Measurements from ENCODE around the gene EFCAB14. TPM values are rescaled to one million over a fixed set of nuclear protein-coding genes. Genes with fewer than 3 reads are reported as not detected.

EFCAB14 gene
- total RNA-seq, 1 donor from 2014 or later = 44.7 TPM

DNA sequence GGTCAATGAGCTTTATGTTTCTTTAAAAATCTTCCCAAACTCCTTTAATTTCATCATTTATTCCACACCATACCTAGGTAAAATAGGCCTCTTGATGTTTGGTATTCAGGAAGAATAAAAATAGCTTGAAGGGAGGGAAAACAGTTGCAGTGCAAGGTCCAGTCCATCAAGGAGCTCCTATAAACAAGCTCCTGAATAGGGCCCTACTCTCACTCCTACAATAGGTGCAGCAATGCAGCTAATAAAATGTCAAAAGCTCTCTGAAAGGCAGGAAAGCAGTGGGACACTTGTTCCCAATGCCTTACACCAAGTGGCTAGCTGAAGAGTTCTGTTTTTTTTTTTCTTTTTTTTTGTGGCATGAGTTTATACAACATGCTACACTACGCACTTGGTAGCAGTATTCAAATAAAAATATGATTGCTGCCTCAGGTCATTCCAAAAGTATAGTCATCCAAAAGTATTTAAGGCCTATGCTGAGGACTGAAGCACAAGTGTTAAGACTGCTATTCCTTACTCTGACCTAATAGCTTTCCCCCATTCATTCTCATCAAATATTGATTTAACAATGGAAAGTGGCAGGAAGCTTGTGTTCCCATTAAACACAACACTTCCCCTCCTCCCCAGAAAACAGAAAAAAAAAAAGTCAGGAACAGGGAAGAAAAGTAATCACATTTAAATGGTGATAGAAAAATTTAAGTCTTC lies 37.4 kb downstream of the EFCAB14 start:
- Mint-ChIP-seq H3K4me1 (no peaks in the 10 kb centered on the region), H3K9me3 (no peaks in the 10 kb centered on the region), H3K4me3 (no peak overlapping the region), H3K36me3 (peaks cover 11% of the 10 kb centered on the region), H3K27me3 (ENCODE audit: insufficient read depth, low read depth) (no peaks in the 10 kb centered on the region), H3K27ac (no peak overlapping the region)
- H3K4me3 ChIP-seq = no peak overlapping the region
- H3K36me3 ChIP-seq = peaks cover 29% of the 10 kb centered on the region
- H3K27ac ChIP-seq = no peak overlapping the region
- H3K4me1 ChIP-seq = peaks cover 9% of the 10 kb centered on the region
- H3K9ac ChIP-seq = no peak overlapping the region
- DNase-seq (ENCODE audit: low spot score) = peak; percentile 10
- no peaks in the 10 kb centered on the region for H3K27me3 ChIP-seq
- H3K9me3 ChIP-seq (ENCODE audit: low read depth) = no peaks in the 10 kb centered on the region
- no peak overlapping the region for H2AFZ ChIP-seq (replicated peaks)
- peak overlapping the region; percentile 30 for H3K4me2 ChIP-seq
- peaks cover 4% of the 10 kb centered on the region for H4K20me1 ChIP-seq (ENCODE audit: low read depth)
- no peaks in the 10 kb centered on the region for H3K79me2 ChIP-seq (ENCODE audit: low read depth)
- TF ChIP-seq EZH2phosphoT487 (IDR thresholded peaks at IDR 0.05) (no peak), EZH2 (IDR thresholded peaks at IDR 0.05) (no peak)
- TF ChIP-seq, protein P1, sequence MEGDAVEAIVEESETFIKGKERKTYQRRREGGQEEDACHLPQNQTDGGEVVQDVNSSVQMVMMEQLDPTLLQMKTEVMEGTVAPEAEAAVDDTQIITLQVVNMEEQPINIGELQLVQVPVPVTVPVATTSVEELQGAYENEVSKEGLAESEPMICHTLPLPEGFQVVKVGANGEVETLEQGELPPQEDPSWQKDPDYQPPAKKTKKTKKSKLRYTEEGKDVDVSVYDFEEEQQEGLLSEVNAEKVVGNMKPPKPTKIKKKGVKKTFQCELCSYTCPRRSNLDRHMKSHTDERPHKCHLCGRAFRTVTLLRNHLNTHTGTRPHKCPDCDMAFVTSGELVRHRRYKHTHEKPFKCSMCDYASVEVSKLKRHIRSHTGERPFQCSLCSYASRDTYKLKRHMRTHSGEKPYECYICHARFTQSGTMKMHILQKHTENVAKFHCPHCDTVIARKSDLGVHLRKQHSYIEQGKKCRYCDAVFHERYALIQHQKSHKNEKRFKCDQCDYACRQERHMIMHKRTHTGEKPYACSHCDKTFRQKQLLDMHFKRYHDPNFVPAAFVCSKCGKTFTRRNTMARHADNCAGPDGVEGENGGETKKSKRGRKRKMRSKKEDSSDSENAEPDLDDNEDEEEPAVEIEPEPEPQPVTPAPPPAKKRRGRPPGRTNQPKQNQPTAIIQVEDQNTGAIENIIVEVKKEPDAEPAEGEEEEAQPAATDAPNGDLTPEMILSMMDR (IDR thresholded peaks at IDR 0.05) = no peak
- H3F3A ChIP-seq (ENCODE audit: low read depth) = peaks cover 8% of the 10 kb centered on the region

DNA sequence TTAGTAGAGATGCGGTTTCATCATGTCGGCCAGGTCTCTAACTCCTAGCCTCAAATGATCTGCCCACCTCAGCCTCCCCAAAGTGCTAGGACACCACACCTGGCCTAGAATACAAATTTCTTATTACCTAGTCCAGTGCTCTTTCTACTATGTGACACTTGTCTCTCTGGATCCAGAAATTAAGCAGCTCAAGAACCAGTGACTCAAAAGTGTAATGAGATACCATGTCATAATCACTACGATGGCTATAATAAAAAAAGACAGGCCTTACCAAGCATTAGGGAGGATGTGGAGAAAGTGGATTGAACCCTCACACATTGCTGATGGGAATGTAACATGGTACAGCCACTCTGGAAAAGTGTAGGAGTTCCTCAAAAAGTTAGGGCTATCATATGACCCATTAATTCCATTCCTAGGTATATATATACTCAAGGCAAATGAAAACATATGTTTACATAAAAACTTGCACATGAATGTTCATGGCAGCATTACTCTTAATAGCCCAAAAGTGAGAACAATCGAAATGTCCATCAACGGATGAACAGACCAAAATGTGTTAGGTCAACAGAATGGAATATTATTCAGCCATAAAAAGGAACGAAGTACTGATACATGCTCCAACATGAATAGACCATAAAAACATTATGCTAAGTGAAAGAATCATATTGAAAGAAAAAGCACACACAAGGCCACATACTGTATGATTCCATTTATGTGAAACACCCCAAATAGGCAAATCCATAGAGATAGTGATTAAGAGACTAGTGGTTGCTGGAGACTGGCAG lies 38.9 kb downstream of the EFCAB14 start:
- Histone ChIP-seq H4K20me1 (ENCODE audit: low read depth) (peaks cover 4% of the 10 kb centered on the region), H3K36me3 (peaks cover 24% of the 10 kb centered on the region), H3K9ac (no peak overlapping the region), H3K27me3 (no peaks in the 10 kb centered on the region), H3K79me2 (ENCODE audit: low read depth) (no peaks in the 10 kb centered on the region), H3K4me3 (no peak overlapping the region), H3K4me2 (no peak overlapping the region), H3F3A (ENCODE audit: low read depth) (peaks cover 8% of the 10 kb centered on the region), H2AFZ (replicated peaks) (no peak overlapping the region), H3K9me3 (ENCODE audit: low read depth) (no peaks in the 10 kb centered on the region), H3K27ac (no peak overlapping the region), H3K4me1 (peaks cover 14% of the 10 kb centered on the region)
- Mint-ChIP-seq H3K27me3 (ENCODE audit: insufficient read depth, low read depth) (no peaks in the 10 kb centered on the region), H3K4me1 (no peaks in the 10 kb centered on the region), H3K36me3 (peaks cover 11% of the 10 kb centered on the region), H3K9me3 (no peaks in the 10 kb centered on the region), H3K27ac (no peak overlapping the region), H3K4me3 (no peak overlapping the region)
- no peak for TF ChIP-seq EZH2phosphoT487 (IDR thresholded peaks at IDR 0.05)
- no peak for TF ChIP-seq EZH2 (IDR thresholded peaks at IDR 0.05)
- TF ChIP-seq, protein P1 (IDR thresholded peaks at IDR 0.05) = no peak
- DNase-seq (ENCODE audit: low spot score) = no peak

DNA sequence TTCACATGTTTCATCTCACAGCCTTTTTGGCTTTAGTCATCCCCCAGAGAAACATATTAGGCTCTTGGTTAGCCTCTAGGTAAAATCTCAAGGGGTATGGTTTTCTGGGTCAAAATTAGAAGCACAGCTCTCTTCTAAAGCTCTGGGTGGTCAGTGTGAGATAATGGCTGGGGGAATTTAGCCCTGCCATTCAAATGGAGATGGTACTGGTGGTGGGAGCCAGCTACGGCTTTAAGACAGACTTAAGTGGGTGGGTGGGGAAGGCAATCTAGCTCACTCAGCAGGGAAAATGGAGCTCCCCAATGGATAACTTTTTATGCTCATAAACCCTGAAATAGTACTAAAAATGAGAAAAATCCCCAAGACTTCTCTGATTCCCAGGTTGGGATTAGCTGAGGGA lies 41.6 kb downstream of the EFCAB14 start:
- TF ChIP-seq, protein P1 (IDR thresholded peaks at IDR 0.05) = no peak
- TF ChIP-seq EZH2phosphoT487 (IDR thresholded peaks at IDR 0.05) = no peak
- TF ChIP-seq EZH2 (IDR thresholded peaks at IDR 0.05) = no peak
- Histone ChIP-seq H4K20me1 (ENCODE audit: low read depth) (peaks cover 4% of the 10 kb centered on the region), H3K9ac (no peak overlapping the region), H3K4me2 (peak overlapping the region; percentile 28), H3K9me3 (ENCODE audit: low read depth) (no peaks in the 10 kb centered on the region), H3F3A (ENCODE audit: low read depth) (peaks cover 8% of the 10 kb centered on the region), H2AFZ (replicated peaks) (no peak overlapping the region), H3K27me3 (no peaks in the 10 kb centered on the region), H3K27ac (no peak overlapping the region), H3K4me3 (no peak overlapping the region), H3K4me1 (peaks cover 20% of the 10 kb centered on the region), H3K79me2 (ENCODE audit: low read depth) (no peaks in the 10 kb centered on the region), H3K36me3 (peaks cover 19% of the 10 kb centered on the region)
- H3K4me1 Mint-ChIP-seq = no peaks in the 10 kb centered on the region
- no peak overlapping the region for H3K27ac Mint-ChIP-seq
- H3K27me3 Mint-ChIP-seq (ENCODE audit: insufficient read depth, low read depth) = no peaks in the 10 kb centered on the region
- no peak overlapping the region for H3K4me3 Mint-ChIP-seq
- DNase-seq (ENCODE audit: low spot score) = peak; percentile 8
- H3K9me3 Mint-ChIP-seq = no peaks in the 10 kb centered on the region
- H3K36me3 Mint-ChIP-seq = peaks cover 11% of the 10 kb centered on the region
